ENCODE measurements around the gene ZBTB2. TPM values are rescaled to one million over a fixed set of nuclear protein-coding genes. Genes with fewer than 3 reads are reported as not detected.
A peak's percentile ranks its signal among the peaks of the same experiment; 100 is the strongest.
"Not testable (repeated sequence)": the region's sequence is repeated elsewhere in the genome, so short reads cannot be mapped to it uniquely, and the experiment has no call there.

Gene ZBTB2
- total and polyA plus RNA-seq, 8 donors = 10.7 to 18.4 (median 15.7) TPM

DNA sequence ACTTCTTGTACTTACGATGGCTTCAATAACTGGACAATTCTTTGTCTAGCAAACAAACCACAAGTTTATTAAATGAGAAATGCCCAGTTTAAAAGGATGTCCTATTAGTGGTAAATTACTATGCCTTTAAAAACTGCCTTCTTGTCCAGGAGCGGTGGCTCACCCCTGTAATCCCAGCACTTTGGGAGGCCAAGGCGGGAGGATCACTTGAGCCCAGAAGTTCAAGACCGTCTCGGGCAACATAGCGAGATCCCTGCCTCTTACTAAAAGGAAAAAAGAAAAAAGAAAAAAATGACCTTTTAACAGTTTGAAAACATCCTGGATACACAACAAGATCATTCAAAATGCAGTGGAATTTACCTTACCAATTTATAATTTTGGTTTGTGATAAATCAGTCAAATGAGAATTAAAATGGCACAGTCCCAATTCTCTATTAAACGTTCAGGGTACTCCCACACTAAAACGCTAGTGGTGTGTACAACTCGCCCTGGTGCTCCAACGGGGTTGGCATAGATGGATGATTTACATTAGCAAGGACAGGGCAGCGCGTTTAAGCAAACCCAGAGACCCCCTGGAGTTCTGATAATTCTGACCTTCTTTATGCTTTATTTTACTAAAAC is 2.3 kb downstream of the ZBTB2 start:
- Histone ChIP-seq H3K27me3 (no peaks in the 10 kb centered on the region), H3K27ac (peak overlapping the region; percentile 99 to 100), H3K36me3 (no peaks in the 10 kb centered on the region), H3K4me1 (peaks cover 22 to 50% of the 10 kb centered on the region in 2 donors), H3K9me3 (no peaks in the 10 kb centered on the region), H3K4me3 (peak overlapping the region; percentile 98 to 99)
- no peak for DNase-seq
- TF ChIP-seq, protein P1, sequence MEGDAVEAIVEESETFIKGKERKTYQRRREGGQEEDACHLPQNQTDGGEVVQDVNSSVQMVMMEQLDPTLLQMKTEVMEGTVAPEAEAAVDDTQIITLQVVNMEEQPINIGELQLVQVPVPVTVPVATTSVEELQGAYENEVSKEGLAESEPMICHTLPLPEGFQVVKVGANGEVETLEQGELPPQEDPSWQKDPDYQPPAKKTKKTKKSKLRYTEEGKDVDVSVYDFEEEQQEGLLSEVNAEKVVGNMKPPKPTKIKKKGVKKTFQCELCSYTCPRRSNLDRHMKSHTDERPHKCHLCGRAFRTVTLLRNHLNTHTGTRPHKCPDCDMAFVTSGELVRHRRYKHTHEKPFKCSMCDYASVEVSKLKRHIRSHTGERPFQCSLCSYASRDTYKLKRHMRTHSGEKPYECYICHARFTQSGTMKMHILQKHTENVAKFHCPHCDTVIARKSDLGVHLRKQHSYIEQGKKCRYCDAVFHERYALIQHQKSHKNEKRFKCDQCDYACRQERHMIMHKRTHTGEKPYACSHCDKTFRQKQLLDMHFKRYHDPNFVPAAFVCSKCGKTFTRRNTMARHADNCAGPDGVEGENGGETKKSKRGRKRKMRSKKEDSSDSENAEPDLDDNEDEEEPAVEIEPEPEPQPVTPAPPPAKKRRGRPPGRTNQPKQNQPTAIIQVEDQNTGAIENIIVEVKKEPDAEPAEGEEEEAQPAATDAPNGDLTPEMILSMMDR (IDR thresholded peaks at IDR 0.05) = no peak
- ATAC-seq = no peak
- intact Hi-C loops (cut with DNase I) = no loop called here

DNA sequence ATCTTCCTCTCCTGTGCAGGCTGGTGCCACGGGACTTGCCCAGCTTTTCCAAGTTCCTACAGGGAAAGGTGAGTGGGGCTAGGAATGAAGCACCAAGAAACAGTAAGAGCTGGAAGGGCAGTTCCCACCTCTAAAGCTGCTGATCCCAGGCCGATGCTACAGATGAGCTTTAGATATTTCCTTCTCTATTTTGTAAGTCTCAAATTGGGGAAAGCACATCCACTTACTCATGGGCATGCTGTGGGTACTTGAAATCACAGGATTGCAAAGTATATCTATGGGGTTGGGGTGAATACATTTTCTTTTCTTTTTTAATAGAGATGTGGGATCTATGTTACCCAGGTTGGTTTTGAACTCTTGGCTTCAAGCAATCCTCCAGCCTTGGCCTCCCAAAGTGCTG is 3.1 kb downstream of the ZBTB2 start:
- Histone ChIP-seq H3K4me1 (peaks cover 15 to 42% of the 10 kb centered on the region in 2 donors), H3K27ac (peak overlapping the region; percentile 99 to 100), H3K36me3 (no peaks in the 10 kb centered on the region), H3K4me3 (no peak overlapping the region), H3K9me3 (no peaks in the 10 kb centered on the region), H3K27me3 (no peaks in the 10 kb centered on the region)
- ATAC-seq = no peak
- TF ChIP-seq, protein P1 (IDR thresholded peaks at IDR 0.05) = no peak
- intact Hi-C loops (cut with DNase I) = no loop called here
- DNase-seq = no peak

DNA sequence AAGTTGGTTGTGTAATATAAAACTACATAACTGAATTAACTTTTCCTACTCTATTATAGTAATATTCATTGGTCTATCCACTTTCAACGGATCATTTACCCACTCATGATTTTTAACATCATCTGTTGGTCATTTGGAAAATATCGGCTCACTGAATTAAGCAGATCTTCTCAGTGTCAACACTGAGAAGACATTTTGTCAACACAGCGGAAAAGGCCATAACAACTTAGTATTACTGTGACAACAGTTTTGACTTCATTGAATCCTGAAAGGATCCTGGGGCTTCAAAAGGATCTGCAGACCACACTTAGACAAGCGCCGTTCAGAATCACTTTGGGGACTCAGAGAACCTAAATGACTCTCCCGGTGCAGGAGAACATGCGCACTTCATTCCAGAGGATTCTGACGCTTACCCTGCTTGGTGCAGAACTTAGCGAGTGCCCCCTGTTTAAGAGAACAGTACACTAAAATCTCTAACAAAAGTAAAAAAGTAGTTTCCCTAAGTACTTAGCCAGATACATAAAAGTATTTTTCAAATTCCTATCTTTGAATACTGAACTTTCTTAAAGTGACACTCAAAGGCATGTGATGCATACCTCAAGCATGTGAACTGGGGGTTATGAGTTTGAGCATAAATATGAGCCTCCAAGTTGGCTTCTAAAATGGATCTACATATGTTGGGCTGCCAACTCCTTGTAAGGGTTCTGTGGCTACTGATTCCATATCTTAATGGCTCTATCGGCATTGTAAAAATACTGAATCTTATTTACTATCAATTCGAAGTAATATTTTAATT is 4.0 kb downstream of the ZBTB2 start:
- Histone ChIP-seq H3K9me3 (no peaks in the 10 kb centered on the region), H3K4me3 (no peak overlapping the region), H3K27me3 (no peaks in the 10 kb centered on the region), H3K4me1 (peaks cover 8 to 34% of the 10 kb centered on the region in 2 donors), H3K36me3 (no peaks in the 10 kb centered on the region), H3K27ac (peak overlapping the region in 1 of 2 donors; percentile 100)
- intact Hi-C loops (cut with DNase I) = no loop called here
- TF ChIP-seq, protein P1 (IDR thresholded peaks at IDR 0.05) = no peak
- DNase-seq (no peak), ATAC-seq (no peak)

DNA sequence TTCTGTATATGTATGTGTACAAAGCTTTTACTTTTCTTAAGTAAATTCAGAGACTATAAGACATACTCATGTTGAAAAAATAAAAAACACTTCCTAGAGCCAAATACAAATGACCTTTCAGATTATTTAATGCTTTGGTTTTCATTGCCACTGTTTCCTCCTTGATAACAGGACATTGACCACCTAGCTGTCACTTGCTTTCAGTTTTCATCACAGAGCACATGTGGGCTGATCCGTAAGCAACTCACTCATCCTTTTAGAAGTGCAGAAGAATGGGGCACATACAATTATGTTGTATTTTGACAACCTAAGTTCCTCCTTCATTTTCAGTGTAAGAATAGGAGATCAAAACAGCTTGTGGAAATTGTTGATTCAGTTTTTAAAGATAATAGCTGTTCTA is 6.2 kb downstream of the ZBTB2 start:
- no peak overlapping the region for H3K4me3 ChIP-seq
- no peaks in the 10 kb centered on the region for H3K27me3 ChIP-seq
- no peaks in the 10 kb centered on the region for H3K9me3 ChIP-seq
- H3K4me1 ChIP-seq = peaks cover 4 to 41% of the 10 kb centered on the region in 2 donors
- H3K36me3 ChIP-seq = no peaks in the 10 kb centered on the region
- intact Hi-C loops (cut with DNase I) = no loop called here
- ATAC-seq = no peak
- no peak for DNase-seq
- TF ChIP-seq, protein P1 (IDR thresholded peaks at IDR 0.05) = no peak
- peak overlapping the region in 1 of 2 donors; percentile 11 for H3K27ac ChIP-seq

DNA sequence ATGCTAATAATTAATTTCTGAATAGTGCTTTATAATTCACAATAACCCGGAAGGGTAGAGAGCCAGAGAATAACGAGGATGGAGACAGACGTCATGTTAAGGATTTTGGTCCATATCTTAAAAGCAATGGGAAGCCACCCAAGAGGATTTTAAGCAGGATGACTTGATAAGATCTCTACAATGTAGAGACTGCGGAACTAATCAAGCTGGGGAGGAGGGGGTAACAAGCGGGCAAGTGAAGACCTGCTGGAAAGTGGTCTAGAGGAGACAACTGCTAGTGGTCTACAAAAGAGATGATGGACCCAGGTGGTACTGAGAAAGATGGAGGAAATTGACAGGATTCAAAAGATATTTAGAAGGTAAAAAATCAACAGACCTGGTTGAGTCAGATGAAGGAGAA is 7.2 kb downstream of the ZBTB2 start:
- intact Hi-C loops (cut with DNase I) = no loop called here
- ATAC-seq = no peak

DNA sequence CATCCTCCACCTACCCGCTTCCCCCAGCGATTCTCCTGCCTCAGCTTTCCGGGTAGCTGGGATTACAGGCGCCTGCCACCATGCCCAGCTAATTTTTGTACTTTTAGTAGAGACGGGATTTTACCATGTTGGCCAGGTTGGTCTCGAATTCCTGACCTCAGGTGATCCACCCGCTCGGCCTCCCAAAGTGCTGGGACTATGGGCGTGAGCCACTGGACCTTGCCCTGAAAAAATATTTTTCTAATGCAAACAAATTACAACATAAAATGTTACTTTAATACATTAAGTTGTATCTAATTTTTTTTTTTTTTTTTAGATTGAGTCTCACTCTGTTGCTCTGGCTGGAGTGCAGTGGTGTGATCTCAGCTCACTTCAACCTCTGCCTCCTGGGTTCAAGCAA is 8.7 kb downstream of the ZBTB2 start:
- H3K27me3 ChIP-seq; intact Hi-C loops (cut with DNase I): not testable (repeated sequence)

More for the DNA sequence above, 7.2 kb downstream of the ZBTB2 start:
- DNase-seq = no peak
- Histone ChIP-seq H3K4me1 (peaks cover 4 to 43% of the 10 kb centered on the region in 2 donors), H3K27me3 (no peaks in the 10 kb centered on the region), H3K27ac (no peak overlapping the region), H3K36me3 (no peaks in the 10 kb centered on the region), H3K4me3 (no peak overlapping the region), H3K9me3 (no peaks in the 10 kb centered on the region)
- TF ChIP-seq, protein P1 (IDR thresholded peaks at IDR 0.05) = no peak

More for the DNA sequence above, 8.7 kb downstream of the ZBTB2 start:
- peaks cover 4 to 28% of the 10 kb centered on the region in 2 donors for H3K4me1 ChIP-seq
- DNase-seq, H3K9me3 ChIP-seq, H3K36me3 ChIP-seq, ATAC-seq, H3K4me3 ChIP-seq, H3K27ac ChIP-seq: not testable (repeated sequence)
